GM06990 (cell line): ENCODE data around the gene ERC2.

Experiments used
- DNase-seq: peaks from one replicate; pipeline ENCODE4 v3.0.0-alpha.2; 2011; ENCODE audit not compliant: insufficient read length; ENCODE audit errors: extremely low read depth
- H3K27me3 ChIP-seq: replicated peaks from 2 replicates; pipeline ENCODE4 v1.6.0; 2011; ENCODE audit warnings: low read length; ENCODE audit not compliant: control insufficient read depth, insufficient read depth
- H3K36me3 ChIP-seq: 2 replicates; pipeline ENCODE4 v1.5.1; 2011; ENCODE audit warnings: low read length; ENCODE audit not compliant: control insufficient read depth, insufficient read depth
- H3K4me3 ChIP-seq: replicated peaks from 2 replicates; pipeline ENCODE4 v1.5.1; 2011; ENCODE audit warnings: low read depth, mild to moderate bottlenecking, control low read depth, low read length
- CTCF ChIP-seq: IDR thresholded peaks from 2 replicates; pipeline ENCODE4 v1.5.1; 2011; ENCODE audit warnings: low read length, control low read depth, mild to moderate bottlenecking, inconsistent platforms; ENCODE audit not compliant: insufficient read depth, poor library complexity, severe bottlenecking

Gene ERC2

GRCh38 chr3:55888282-55888885 lies 579.9 kb downstream of the ERC2 start:
- no peak for TF ChIP-seq CTCF
- no peak for DNase-seq
- Histone ChIP-seq H3K36me3 (no peaks in the 10 kb centered on the region), H3K4me3 (no peak overlapping the region), H3K27me3 (no peaks in the 10 kb centered on the region; the same call in 1 of the 2 replicates)

GRCh38 chr3:55885721-55886120 lies 582.5 kb downstream of the ERC2 start:
- no peak overlapping the region for H3K4me3 ChIP-seq
- no peaks in the 10 kb centered on the region; the same call in 1 of the 2 replicates for H3K27me3 ChIP-seq
- TF ChIP-seq CTCF, result no peak
- no peak for DNase-seq
- H3K36me3 ChIP-seq, result no peaks in the 10 kb centered on the region

GRCh38 chr3:55884491-55885285 lies 583.6 kb downstream of the ERC2 start:
- Histone ChIP-seq H3K27me3 (no peaks in the 10 kb centered on the region; the same call in 1 of the 2 replicates), H3K4me3 (no peak overlapping the region), H3K36me3 (no peaks in the 10 kb centered on the region)
- DNase-seq, result no peak
- no peak for TF ChIP-seq CTCF

- no peak for DNase-seq
- TF ChIP-seq CTCF, result no peak
- Histone ChIP-seq H3K27me3 (no peaks in the 10 kb centered on the region), H3K4me3 (no peak overlapping the region), H3K36me3 (no peaks in the 10 kb centered on the region)
Observed at GRCh38 chr3:55884066-55884465, 584.2 kb downstream of the ERC2 start.

- H3K4me3 ChIP-seq, result no peak overlapping the region
- no peak for DNase-seq
- no peak for TF ChIP-seq CTCF
Observed at GRCh38 chr3:55882006-55882405, 586.3 kb downstream of the ERC2 start.

More at GRCh38 chr3:55882006-55882405, 586.3 kb downstream of the ERC2 start:
- Histone ChIP-seq H3K27me3 (no peaks in the 10 kb centered on the region), H3K36me3 (no peaks in the 10 kb centered on the region)
